Peyer's patch (tissue), 4 donors: ENCODE measurements around the gene NACC1.

ENCODE experiments used
- CTCF ChIP-seq, 6 experiments: fragments of 450-650 bp in 4 of 6; fragments of 200-600 bp in 2 of 6; sonication (generic) in 1 of 6; IDR thresholded peaks; one replicate each; pipeline ENCODE4 v1.5.1; 2017 to 2019; ENCODE audit warnings: antibody characterized with exemption in 6 of 6, mild to moderate bottlenecking in 3 of 6, moderate library complexity in 1 of 6
- POLR2A ChIP-seq, 2 donors: fragments of 450-650 bp; IDR thresholded peaks; one replicate each; pipeline ENCODE4 v1.5.1; 2017; ENCODE audit warnings: antibody characterized with exemption in 2 of 2, mild to moderate bottlenecking in 2 of 2, moderate library complexity in 2 of 2

GRCh38 chr19:13127051-13127450 is 9.0 kb downstream of the NACC1 start:
- TF ChIP-seq POLR2A (IDR thresholded peaks at IDR 0.05) (no peak), CTCF (IDR thresholded peaks at IDR 0.05) (no peak)
